AG10803 (cell line): ENCODE results near the gene ALDH1A3.

Source experiments
- DNase-seq: peaks from one replicate; pipeline ENCODE4 v3.0.0; 2010; ENCODE audit warnings: low read depth
- H3K4me3 ChIP-seq: 2 replicates; pipeline ENCODE4 v1.5.1; 2011; ENCODE audit warnings: mild to moderate bottlenecking, low read length, control low read depth
- CTCF ChIP-seq: conservative IDR thresholded peaks from 2 replicates; pipeline ENCODE4 v1.5.1; 2011; ENCODE audit warnings: mild to moderate bottlenecking, low read length, control low read depth, inconsistent platforms

Gene ALDH1A3

GRCh38 chr15:100952566-100952965 lies 72.9 kb downstream of the ALDH1A3 start:
- H3K4me3 ChIP-seq, result no peak overlapping the region
- DNase-seq, result no peak
- no peak for TF ChIP-seq CTCF

DNA sequence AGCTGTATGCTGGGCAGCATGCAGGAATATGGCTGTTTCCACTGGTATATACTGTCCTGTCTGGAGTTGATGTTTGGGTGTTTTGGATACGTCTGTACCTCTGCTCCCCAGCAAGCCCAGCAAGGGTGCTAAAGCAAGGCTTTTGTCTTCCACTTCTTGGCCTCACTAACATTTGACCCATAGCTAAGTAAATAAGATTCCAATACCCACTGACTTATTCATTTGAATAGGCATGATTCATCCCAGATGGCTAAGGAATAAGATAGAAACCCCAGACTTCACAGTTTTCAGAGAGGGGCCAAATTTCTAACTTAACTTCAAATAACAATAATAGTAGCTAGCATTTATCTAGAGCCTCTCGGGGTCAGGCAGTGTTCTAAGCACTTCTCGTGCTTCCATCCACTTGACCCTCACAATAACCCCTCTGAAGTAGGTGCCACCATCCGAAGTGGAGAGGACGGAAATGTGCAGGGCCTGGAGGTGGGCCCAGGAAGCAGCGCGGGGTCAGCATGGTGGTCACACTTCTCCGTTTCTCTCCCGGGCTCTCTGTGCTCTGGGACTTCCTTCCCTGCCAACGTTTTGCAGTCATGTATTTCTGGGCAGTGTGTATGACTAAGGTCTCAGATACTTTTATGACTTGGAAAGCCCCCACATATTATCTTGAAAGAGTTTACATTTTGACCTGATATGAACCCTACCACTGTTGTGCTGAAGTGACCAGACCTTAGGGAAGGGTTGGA lies 78.9 kb downstream of the ALDH1A3 start:
- peak; percentile 34 for DNase-seq
- TF ChIP-seq CTCF, result no peak

GRCh38 chr15:100959066-100960050 lies 79.7 kb downstream of the ALDH1A3 start:
- TF ChIP-seq CTCF, result no peak
- DNase-seq, result no peak
- no peak overlapping the region for H3K4me3 ChIP-seq

More for the DNA sequence above, 78.9 kb downstream of the ALDH1A3 start:
- no peak overlapping the region for H3K4me3 ChIP-seq
